Measurements from ENCODE around the gene AK5. TPM values are rescaled to one million over a fixed set of nuclear protein-coding genes. Genes with fewer than 3 reads are reported as not detected.

Gene AK5
- total and polyA plus RNA-seq, 2 of the 4 experiments (the other 2 are of a cell fraction) = 22.5 to 25.8 TPM

- no TSS peak for BruUV-seq (replicated peaks)
- POLR2A ChIA-PET (ENCODE audit: unreplicated experiment) = no interaction called here
- H3K27me3 ChIP-seq (ENCODE audit: control insufficient read depth, insufficient read depth, low read length) = no peaks in the 10 kb centered on the region
- in situ Hi-C loops (cut with MboI; ENCODE audit: low sequenced_read_pairs) (no loop called here), intact Hi-C loops (cut with micrococcal nuclease) (no loop called here), dilution Hi-C loops (cut with HindIII; ENCODE audit: low sequenced_read_pairs, unreplicated experiment) (no loop called here)
- H3K4me3 ChIP-seq (ENCODE audit: insufficient read depth, low read depth, low read length) = no peak overlapping the region
- H3K27ac ChIP-seq (ENCODE audit: insufficient read depth, low read length) = no peak overlapping the region
- DNase-seq (no peak), ATAC-seq (ENCODE audit: low read depth) (no peak)
- no peaks in the 10 kb centered on the region for H4K20me1 ChIP-seq (ENCODE audit: insufficient read depth, low read length)
- H3K23ac ChIP-seq (ENCODE audit: low read depth, low read length) = peak overlapping the region; percentile 71; the same call in 1 of the 2 replicates
- H2AK5ac ChIP-seq (ENCODE audit: low read depth, low read length) = peak overlapping the region; percentile 66
- H3K9ac ChIP-seq (ENCODE audit: low read depth, low read length) = no peak overlapping the region
- peak overlapping the region; percentile 57; the same call in 1 of the 2 replicates for H2BK20ac ChIP-seq (ENCODE audit: low read depth, low read length)
- no CpG with 5 or more reads among the region's 4 CpGs for WGBS, 2 experiments (ENCODE audit: extremely low coverage in 2 of 2, insufficient read length in 1 of 2)
- H4K8ac ChIP-seq (ENCODE audit: low read depth in 2 of 2, low read length in 2 of 2) = peak overlapping the region in 1 of 2 experiments; percentile 76; a peak in 2 of 4 replicates
- peaks cover 15% of the 10 kb centered on the region for H3K9me1 ChIP-seq (ENCODE audit: insufficient read depth, low read length)
- H3K79me1 ChIP-seq (ENCODE audit: low read depth in 1 of 2, low read length in 2 of 2) = peaks cover 0 to 43% of the 10 kb centered on the region in 2 experiments; a peak in 2 of 4 replicates
- peak overlapping the region; percentile 50; the same call in 1 of the 2 replicates for H4K91ac ChIP-seq (ENCODE audit: insufficient read depth, low read depth, low read length)
- H3K14ac ChIP-seq (replicated peaks; ENCODE audit: low read depth, low read length) = no peak overlapping the region
- H2AK9ac ChIP-seq (replicated peaks; ENCODE audit: low read depth, low read length, poor library complexity) = no peak overlapping the region
- no peak overlapping the region for H3K56ac ChIP-seq (ENCODE audit: extremely low read depth, insufficient read depth, low read length)
- peak overlapping the region; percentile 79; the same call in 1 of the 2 replicates for H3K4ac ChIP-seq (ENCODE audit: low read depth, low read length)
- no peak overlapping the region for H2AFZ ChIP-seq (replicated peaks; ENCODE audit: low read length, poor library complexity)
- H3K4me2 ChIP-seq (ENCODE audit: low read depth, low read length) = no peak overlapping the region
- CTCF ChIA-PET = interaction anchor here (1.4 kb wide), 1 partner anchor 62 kb away, joined by 3 read pairs; no protein-coding TSS in a partner anchor
- peak overlapping the region; percentile 12; the same call in 1 of the 2 replicates for H4K5ac ChIP-seq (ENCODE audit: low read depth, low read length)
- no peak overlapping the region for H2BK5ac ChIP-seq (ENCODE audit: low read depth, low read length, poor library complexity, severe bottlenecking)
- H3K9me3 ChIP-seq (ENCODE audit: control insufficient read depth, insufficient read depth, low read length) = no peaks in the 10 kb centered on the region
- H3K18ac ChIP-seq (ENCODE audit: low read depth, low read length) = no peak overlapping the region
- H3K36me3 ChIP-seq (ENCODE audit: control insufficient read depth, insufficient read depth, low read length) = no peaks in the 10 kb centered on the region
- peak overlapping the region; percentile 58 for H2BK120ac ChIP-seq (ENCODE audit: low read depth, low read length)
- TF ChIP-seq NFE2L2 (IDR thresholded peaks at IDR 0.05; ENCODE audit: low read depth, low read length) (no peak), MAZ (IDR thresholded peaks at IDR 0.05; ENCODE audit: borderline replicate concordance, low read depth, low read length) (no peak), ELK1 (IDR thresholded peaks at IDR 0.05; ENCODE audit: borderline replicate concordance, low read depth, low read length) (no peak), RAD21 (IDR thresholded peaks at IDR 0.05; ENCODE audit: low read length) (no peak), RFX5 (IDR thresholded peaks at IDR 0.05; ENCODE audit: low read depth, low read length) (no peak), CHD1 (IDR thresholded peaks at IDR 0.05; ENCODE audit: low read depth, low read length) (no peak), FOS (IDR thresholded peaks at IDR 0.05; ENCODE audit: low read depth, low read length) (no peak), CTCF (conservative IDR thresholded peaks at IDR 0.05; ENCODE audit: low read depth, low read length) (no peak), USF2 (IDR thresholded peaks at IDR 0.05; ENCODE audit: low read depth, low read length) (no peak)
- peak overlapping the region; percentile 15; the same call in 1 of the 3 replicates for H2BK15ac ChIP-seq (ENCODE audit: low read depth, low read length)
- peaks cover 15% of the 10 kb centered on the region for H3K4me1 ChIP-seq (ENCODE audit: control insufficient read depth, insufficient read depth, low read length)
Observed at GRCh38 chr1:77375990-77376389, 94.2 kb downstream of the AK5 start.
